MM.1S (cell line): ENCODE results near the gene EML6.

ENCODE experiments used
- DNase-seq: peaks from one replicate; pipeline ENCODE4 v3.0.0-alpha.2; 2015
- H2AFZ ChIP-seq: fragments of 300-600 bp; sonication (generic); 2 replicates; pipeline ENCODE4 v1.6.0; 2016; ENCODE audit warnings: antibody characterized with exemption, low read length
- H3F3A ChIP-seq: fragments of 300-600 bp; sonication (generic); 2 replicates; pipeline ENCODE4 v1.6.1; 2016; ENCODE audit warnings: mild to moderate bottlenecking, antibody characterized with exemption, low read length, moderate library complexity, mixed read lengths; ENCODE audit not compliant: insufficient read depth
- H3K27ac ChIP-seq: fragments of 300-600 bp; sonication (generic); 2 replicates; pipeline ENCODE4 v1.5.1; 2016; ENCODE audit warnings: mild to moderate bottlenecking, low read length
- H3K27me3 ChIP-seq: fragments of 300-600 bp; sonication (generic); replicated peaks from 2 replicates; pipeline ENCODE4 v1.6.0; 2016; ENCODE audit warnings: low read length; ENCODE audit not compliant: insufficient read depth
- H3K36me3 ChIP-seq: fragments of 300-600 bp; sonication (generic); replicated peaks from 2 replicates; pipeline ENCODE4 v1.6.1; 2016; ENCODE audit warnings: mild to moderate bottlenecking, low read length, mixed read lengths; ENCODE audit not compliant: insufficient read depth
- H3K4me1 ChIP-seq: fragments of 300-600 bp; sonication (generic); 2 replicates; pipeline ENCODE4 v1.6.1; 2016; ENCODE audit warnings: low read length, mixed read lengths
- H3K4me2 ChIP-seq: fragments of 300-600 bp; sonication (generic); 2 replicates; pipeline ENCODE4 v1.6.0; 2016; ENCODE audit warnings: low read depth, low read length
- H3K4me3 ChIP-seq: fragments of 300-600 bp; sonication (generic); 2 replicates; pipeline ENCODE4 v1.5.1; 2016; ENCODE audit warnings: low read length, mixed read lengths
- H3K79me2 ChIP-seq: fragments of 300-600 bp; sonication (generic); 2 replicates; pipeline ENCODE4 v1.6.1; 2016; ENCODE audit warnings: mixed run types, low read length, mixed read lengths
- H3K9ac ChIP-seq: fragments of 300-600 bp; sonication (generic); 2 replicates; pipeline ENCODE4 v1.6.1; 2016; ENCODE audit warnings: low read length, mixed read lengths
- H3K9me2 ChIP-seq: fragments of 300-600 bp; sonication (generic); replicated peaks from 2 replicates; pipeline ENCODE4 v1.6.1; 2016; ENCODE audit warnings: mild to moderate bottlenecking, low read length, mixed read lengths; ENCODE audit not compliant: insufficient read depth
- H3K9me3 ChIP-seq: fragments of 300-600 bp; sonication (generic); replicated peaks from 2 replicates; pipeline ENCODE4 v1.6.1; 2016; ENCODE audit warnings: mild to moderate bottlenecking, low read length, mixed read lengths; ENCODE audit not compliant: insufficient read depth
- H4K20me1 ChIP-seq: fragments of 300-600 bp; sonication (generic); 2 replicates; pipeline ENCODE4 v1.6.1; 2016; ENCODE audit warnings: mild to moderate bottlenecking, low read length, moderate library complexity, mixed read lengths; ENCODE audit not compliant: insufficient read depth
- CTCF ChIP-seq: fragments of 300-600 bp; sonication (generic); IDR thresholded peaks from 2 replicates; pipeline ENCODE4 v1.5.1; 2016; ENCODE audit warnings: antibody characterized with exemption, low read length, mixed read lengths
- EZH2 ChIP-seq: fragments of 300-600 bp; sonication (generic); optimal IDR thresholded peaks from 2 replicates; pipeline ENCODE3; 2017; ENCODE audit warnings: low read depth, mild to moderate bottlenecking, antibody characterized with exemption, low read length, mixed read lengths
- EZH2phosphoT487 ChIP-seq: fragments of 300-600 bp; sonication (generic); IDR thresholded peaks from 2 replicates; pipeline ENCODE4 v1.6.1; 2018; ENCODE audit warnings: antibody characterized with exemption, low read length

The EML6 gene

GRCh38 chr2:54956111-54956627 is 232.7 kb downstream of the EML6 start:
- Histone ChIP-seq H3K4me1 (no peaks in the 10 kb centered on the region), H3F3A (no peaks in the 10 kb centered on the region), H3K9ac (no peak overlapping the region), H2AFZ (no peak overlapping the region), H3K9me3 (no peaks in the 10 kb centered on the region), H4K20me1 (no peaks in the 10 kb centered on the region), H3K36me3 (no peaks in the 10 kb centered on the region), H3K9me2 (no peaks in the 10 kb centered on the region), H3K4me3 (no peak overlapping the region), H3K27me3 (no peaks in the 10 kb centered on the region), H3K79me2 (no peaks in the 10 kb centered on the region), H3K27ac (no peak overlapping the region), H3K4me2 (no peak overlapping the region)
- TF ChIP-seq CTCF, result no peak
- no peak for DNase-seq

GRCh38 chr2:54957321-54957999 is 234.0 kb downstream of the EML6 start:
- H3F3A ChIP-seq, result no peaks in the 10 kb centered on the region
- H3K27me3 ChIP-seq, result no peaks in the 10 kb centered on the region
- H3K9me3 ChIP-seq, result no peaks in the 10 kb centered on the region
- no peak overlapping the region for H3K27ac ChIP-seq
- no peaks in the 10 kb centered on the region for H3K36me3 ChIP-seq
- no peaks in the 10 kb centered on the region for H3K9me2 ChIP-seq
- no peak for DNase-seq
- H3K4me3 ChIP-seq, result no peak overlapping the region
- no peak overlapping the region for H3K4me2 ChIP-seq
- H3K9ac ChIP-seq, result no peak overlapping the region
- TF ChIP-seq CTCF (no peak), EZH2phosphoT487 (no peak), EZH2 (no peak)
- H3K79me2 ChIP-seq, result no peaks in the 10 kb centered on the region
- H4K20me1 ChIP-seq, result no peaks in the 10 kb centered on the region
- H2AFZ ChIP-seq, result no peak overlapping the region
- H3K4me1 ChIP-seq, result no peaks in the 10 kb centered on the region

- Histone ChIP-seq H3K79me2 (no peaks in the 10 kb centered on the region), H3K27ac (no peak overlapping the region), H3K36me3 (no peaks in the 10 kb centered on the region), H4K20me1 (no peaks in the 10 kb centered on the region), H3K9me3 (no peaks in the 10 kb centered on the region), H3K4me2 (no peak overlapping the region), H3K27me3 (no peaks in the 10 kb centered on the region), H3K9me2 (no peaks in the 10 kb centered on the region), H2AFZ (no peak overlapping the region), H3F3A (no peaks in the 10 kb centered on the region), H3K4me3 (no peak overlapping the region), H3K4me1 (no peaks in the 10 kb centered on the region), H3K9ac (no peak overlapping the region)
- TF ChIP-seq EZH2, result no peak
- TF ChIP-seq EZH2phosphoT487, result no peak
- no peak for TF ChIP-seq CTCF
- no peak for DNase-seq
Measured at GRCh38 chr2:54958717-54959371, 235.4 kb downstream of the EML6 start.
